Measurements from ENCODE around the gene DPM3. TPM values are rescaled to one million over a fixed set of nuclear protein-coding genes. Genes with fewer than 3 reads are reported as not detected.

DPM3 gene
- total RNA-seq, 1 experiment from 2014 or later: 83.7 TPM

- intact Hi-C loops (cut with micrococcal nuclease; ENCODE audit: unreplicated experiment): no loop called here
- Histone ChIP-seq H3K4me3 (no peak overlapping the region), H2AFZ (no peak overlapping the region), H4K20me1 (ENCODE audit: insufficient read depth) (no peaks in the 10 kb centered on the region), H3K9me3 (ENCODE audit: insufficient read depth, low read depth) (no peaks in the 10 kb centered on the region), H3K27ac (no peak overlapping the region), H3K4me2 (no peak overlapping the region), H3F3A (ENCODE audit: insufficient read depth, low read depth) (0 out of 2 replicates have a peak, but pooled peaks cover 5% of the 10 kb centered on the region), H3K27me3 (ENCODE audit: insufficient read depth, low read depth) (no peaks in the 10 kb centered on the region), H3K79me2 (ENCODE audit: low read depth) (no peaks in the 10 kb centered on the region), H3K4me1 (replicated peaks; ENCODE audit: insufficient read depth) (peaks cover 8% of the 10 kb centered on the region; the same call in 1 of the 2 replicates), H3K36me3 (ENCODE audit: low read depth) (no peaks in the 10 kb centered on the region), H3K9me2 (ENCODE audit: insufficient read depth) (no peaks in the 10 kb centered on the region)
- no peak for DNase-seq
- POLR2A ChIA-PET (ENCODE audit: unreplicated experiment): no interaction called here
- no peak for TF ChIP-seq CTCF (conservative IDR thresholded peaks at IDR 0.05)
- TF ChIP-seq EZH2 (IDR thresholded peaks at IDR 0.05; ENCODE audit: low read depth): no peak
- BruUV-seq (replicated peaks): no TSS peak
- CTCF ChIA-PET: interaction anchor here (1.1 kb wide), 1 partner anchor 10 kb away, joined by 3 read pairs; no protein-coding TSS in a partner anchor
Measured at GRCh38 chr1:155183775-155184221, 43.5 kb upstream of the DPM3 start.

DNA sequence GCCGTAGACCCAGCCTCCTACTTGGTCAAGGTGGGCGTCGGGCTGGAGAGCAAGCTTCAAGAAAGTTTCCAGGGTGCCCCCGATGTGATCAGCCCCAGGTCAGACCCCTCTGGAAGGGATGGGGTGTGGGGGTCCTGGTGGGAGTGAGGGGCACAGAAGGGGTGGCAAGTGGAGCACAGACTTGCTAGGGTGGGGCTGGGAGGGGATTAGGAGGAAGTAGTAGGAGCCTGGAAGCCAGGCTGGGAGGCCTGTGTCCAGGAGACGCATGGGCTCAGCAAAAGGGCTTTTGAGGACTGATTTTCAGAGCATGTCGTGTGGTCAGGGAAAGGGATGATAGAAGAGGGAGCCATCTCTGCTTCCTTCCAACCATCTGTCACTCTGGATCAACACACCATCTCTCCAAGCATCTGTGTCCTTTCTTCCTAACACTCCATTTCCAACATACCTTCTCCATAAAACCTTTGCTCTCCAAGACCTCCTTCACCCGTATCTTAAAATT is 41.8 kb upstream of the DPM3 start:
- POLR2A ChIA-PET (ENCODE audit: unreplicated experiment): no interaction called here

DNA sequence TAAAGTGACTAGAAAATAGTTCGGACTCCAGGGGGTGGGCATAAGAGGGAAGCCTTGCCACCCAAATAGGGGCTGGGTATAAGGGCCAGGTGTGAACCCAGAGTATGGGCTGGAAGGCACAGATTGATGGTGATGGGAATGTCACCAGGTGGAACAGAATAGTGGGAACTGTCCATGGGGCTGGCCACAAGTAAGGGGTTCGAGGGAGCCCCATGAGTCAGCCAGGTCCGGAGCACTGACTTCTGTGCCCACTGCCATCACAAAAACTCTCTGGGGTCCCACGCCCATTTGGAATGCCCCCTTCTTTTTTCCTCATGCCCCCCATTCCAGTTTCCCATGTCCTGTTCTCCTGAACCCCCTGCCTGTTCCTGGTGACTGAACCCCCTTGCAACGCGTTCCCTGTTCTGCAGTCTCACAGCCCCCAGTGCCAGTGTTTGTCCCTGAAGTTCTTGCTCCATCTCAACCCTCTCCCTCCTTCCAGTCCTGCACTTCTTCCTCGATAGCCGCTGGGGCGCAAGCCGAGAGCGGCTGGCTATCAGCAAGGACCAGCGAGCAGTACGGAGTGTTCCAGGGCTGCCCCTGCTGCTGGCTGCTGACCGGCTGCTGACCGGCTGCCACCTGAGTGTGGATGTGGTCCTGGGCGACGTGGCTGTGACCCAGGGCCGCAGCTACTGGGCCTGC is 41.2 kb upstream of the DPM3 start:
- no peaks in the 10 kb centered on the region for H3K9me2 ChIP-seq (ENCODE audit: insufficient read depth)
- H2AFZ ChIP-seq: no peak overlapping the region
- ChIA-PET POLR2A (ENCODE audit: unreplicated experiment) (no interaction called here), CTCF (no interaction called here)
- no peaks in the 10 kb centered on the region for H3K27me3 ChIP-seq (ENCODE audit: insufficient read depth, low read depth)
- no peak overlapping the region for H3K27ac ChIP-seq
- no peaks in the 10 kb centered on the region for H4K20me1 ChIP-seq (ENCODE audit: insufficient read depth)
- H3F3A ChIP-seq (ENCODE audit: insufficient read depth, low read depth): peaks cover 14% of the 10 kb centered on the region; the same call in 1 of the 2 replicates
- H3K36me3 ChIP-seq (ENCODE audit: low read depth): no peaks in the 10 kb centered on the region
- H3K4me3 ChIP-seq: no peak overlapping the region
- intact Hi-C loops (cut with micrococcal nuclease; ENCODE audit: unreplicated experiment): no loop called here
- no TSS peak for BruUV-seq (replicated peaks)
- H3K4me2 ChIP-seq: no peak overlapping the region
- DNase-seq: no peak
- H3K79me2 ChIP-seq (ENCODE audit: low read depth): no peaks in the 10 kb centered on the region
- no peaks in the 10 kb centered on the region for H3K9me3 ChIP-seq (ENCODE audit: insufficient read depth, low read depth)
- H3K4me1 ChIP-seq (replicated peaks; ENCODE audit: insufficient read depth): peaks cover 17% of the 10 kb centered on the region
- no peak for TF ChIP-seq CTCF (conservative IDR thresholded peaks at IDR 0.05)
- TF ChIP-seq EZH2 (IDR thresholded peaks at IDR 0.05; ENCODE audit: low read depth): no peak

More for the DNA sequence above, 41.8 kb upstream of the DPM3 start:
- Histone ChIP-seq H3F3A (ENCODE audit: insufficient read depth, low read depth) (peaks cover 8% of the 10 kb centered on the region; the same call in 1 of the 2 replicates), H3K4me1 (replicated peaks; ENCODE audit: insufficient read depth) (peaks cover 18% of the 10 kb centered on the region), H4K20me1 (ENCODE audit: insufficient read depth) (no peaks in the 10 kb centered on the region), H2AFZ (no peak overlapping the region), H3K36me3 (ENCODE audit: low read depth) (no peaks in the 10 kb centered on the region), H3K27ac (no peak overlapping the region), H3K4me3 (no peak overlapping the region), H3K27me3 (ENCODE audit: insufficient read depth, low read depth) (no peaks in the 10 kb centered on the region), H3K9me3 (ENCODE audit: insufficient read depth, low read depth) (no peaks in the 10 kb centered on the region), H3K79me2 (ENCODE audit: low read depth) (no peaks in the 10 kb centered on the region), H3K9me2 (ENCODE audit: insufficient read depth) (no peaks in the 10 kb centered on the region), H3K4me2 (no peak overlapping the region)
- CTCF ChIA-PET: no interaction called here
- intact Hi-C loops (cut with micrococcal nuclease; ENCODE audit: unreplicated experiment): no loop called here
- BruUV-seq (replicated peaks): no TSS peak
- TF ChIP-seq EZH2 (IDR thresholded peaks at IDR 0.05; ENCODE audit: low read depth) (no peak), CTCF (conservative IDR thresholded peaks at IDR 0.05) (no peak)
- no peak for DNase-seq
